Mucosa of stomach (tissue), 1 donor: ENCODE measurements around the gene MMP17.

Experiments
- H3K27me3 ChIP-seq: one replicate; pipeline ENCODE4 v1.7.0; 2013; ENCODE audit warnings: mild to moderate bottlenecking, low read length; ENCODE audit not compliant: control insufficient read depth, insufficient read depth
- H3K36me3 ChIP-seq: one replicate; pipeline ENCODE4 v1.7.0; 2013; ENCODE audit warnings: low read length; ENCODE audit not compliant: control insufficient read depth, insufficient read depth
- H3K4me1 ChIP-seq: one replicate; pipeline ENCODE4 v1.7.0; 2013; ENCODE audit warnings: mild to moderate bottlenecking, low read length; ENCODE audit not compliant: control insufficient read depth, insufficient read depth
- H3K4me3 ChIP-seq: one replicate; pipeline ENCODE4 v1.7.0; 2013; ENCODE audit warnings: low read length
- H3K9ac ChIP-seq: one replicate; pipeline ENCODE4 v1.7.0; 2013; ENCODE audit warnings: mild to moderate bottlenecking, low read length, moderate library complexity
- H3K9me3 ChIP-seq: one replicate; pipeline ENCODE4 v1.7.0; 2013; ENCODE audit warnings: mild to moderate bottlenecking, low read length, moderate library complexity; ENCODE audit not compliant: control insufficient read depth
- donor health status: Pancreatic carcinoma.

MMP17 gene

GRCh38 chr12:131900397-131900796, 72.2 kb downstream of the MMP17 start:
- Histone ChIP-seq H3K9ac (no peak overlapping the region), H3K27me3 (no peaks in the 10 kb centered on the region), H3K36me3 (no peaks in the 10 kb centered on the region), H3K4me1 (peaks cover 34% of the 10 kb centered on the region), H3K4me3 (no peak overlapping the region), H3K9me3 (no peaks in the 10 kb centered on the region)
